Measurements from ENCODE around the gene MRPL49. TPM values are rescaled to one million over a fixed set of nuclear protein-coding genes. Genes with fewer than 3 reads are reported as not detected.

The MRPL49 gene
- total RNA-seq, 1 donor from 2014 or later, result 38.3 TPM

GRCh38 chr11:65156926-65157325 is 34.8 kb downstream of the MRPL49 start:
- DNase-seq (ENCODE audit: low spot score), result no peak
- Histone ChIP-seq H3K36me3 (no peaks in the 10 kb centered on the region), H3F3A (ENCODE audit: low read depth) (no peaks in the 10 kb centered on the region), H3K27ac (no peak overlapping the region), H3K9me3 (ENCODE audit: low read depth) (no peaks in the 10 kb centered on the region), H3K4me3 (no peak overlapping the region), H3K27me3 (no peaks in the 10 kb centered on the region), H3K9ac (no peak overlapping the region), H3K4me2 (no peak overlapping the region), H4K20me1 (ENCODE audit: low read depth) (no peaks in the 10 kb centered on the region), H2AFZ (replicated peaks) (no peak overlapping the region), H3K4me1 (no peaks in the 10 kb centered on the region), H3K79me2 (ENCODE audit: low read depth) (no peaks in the 10 kb centered on the region)
- Mint-ChIP-seq H3K27me3 (ENCODE audit: insufficient read depth, low read depth) (no peaks in the 10 kb centered on the region), H3K9me3 (no peaks in the 10 kb centered on the region), H3K4me3 (no peak overlapping the region), H3K4me1 (no peaks in the 10 kb centered on the region), H3K27ac (no peak overlapping the region), H3K36me3 (no peaks in the 10 kb centered on the region)
- no peak for TF ChIP-seq EZH2phosphoT487 (IDR thresholded peaks at IDR 0.05)
- no peak for TF ChIP-seq EZH2 (IDR thresholded peaks at IDR 0.05)
- TF ChIP-seq CTCF (IDR thresholded peaks at IDR 0.05), result no peak

GRCh38 chr11:65157336-65157735 is 35.2 kb downstream of the MRPL49 start:
- Histone ChIP-seq H3K4me3 (no peak overlapping the region), H3K9me3 (ENCODE audit: low read depth) (no peaks in the 10 kb centered on the region), H3K27ac (no peak overlapping the region), H3K4me1 (no peaks in the 10 kb centered on the region), H3K9ac (no peak overlapping the region), H3K36me3 (no peaks in the 10 kb centered on the region), H3K4me2 (no peak overlapping the region), H3K27me3 (no peaks in the 10 kb centered on the region), H3K79me2 (ENCODE audit: low read depth) (no peaks in the 10 kb centered on the region), H3F3A (ENCODE audit: low read depth) (no peaks in the 10 kb centered on the region), H4K20me1 (ENCODE audit: low read depth) (no peaks in the 10 kb centered on the region), H2AFZ (replicated peaks) (no peak overlapping the region)
- Mint-ChIP-seq H3K4me3 (no peak overlapping the region), H3K4me1 (no peaks in the 10 kb centered on the region), H3K27me3 (ENCODE audit: insufficient read depth, low read depth) (peaks cover under 1% of the 10 kb centered on the region), H3K27ac (no peak overlapping the region), H3K9me3 (no peaks in the 10 kb centered on the region), H3K36me3 (no peaks in the 10 kb centered on the region)
- TF ChIP-seq EZH2 (IDR thresholded peaks at IDR 0.05) (no peak), CTCF (IDR thresholded peaks at IDR 0.05) (no peak)
- no peak for DNase-seq (ENCODE audit: low spot score)

- Histone ChIP-seq H2AFZ (replicated peaks) (no peak overlapping the region), H3F3A (ENCODE audit: low read depth) (no peaks in the 10 kb centered on the region), H3K27ac (no peak overlapping the region), H3K4me2 (no peak overlapping the region), H3K4me1 (no peaks in the 10 kb centered on the region), H3K79me2 (ENCODE audit: low read depth) (no peaks in the 10 kb centered on the region), H3K9ac (no peak overlapping the region), H4K20me1 (ENCODE audit: low read depth) (no peaks in the 10 kb centered on the region), H3K27me3 (no peaks in the 10 kb centered on the region), H3K9me3 (ENCODE audit: low read depth) (no peaks in the 10 kb centered on the region), H3K4me3 (no peak overlapping the region), H3K36me3 (no peaks in the 10 kb centered on the region)
- Mint-ChIP-seq H3K27me3 (ENCODE audit: insufficient read depth, low read depth) (peaks cover 3% of the 10 kb centered on the region), H3K27ac (no peak overlapping the region), H3K4me3 (no peak overlapping the region), H3K36me3 (no peaks in the 10 kb centered on the region), H3K9me3 (no peaks in the 10 kb centered on the region), H3K4me1 (no peaks in the 10 kb centered on the region)
- TF ChIP-seq EZH2phosphoT487 (IDR thresholded peaks at IDR 0.05), result no peak
- no peak for TF ChIP-seq EZH2 (IDR thresholded peaks at IDR 0.05)
- no peak for TF ChIP-seq CTCF (IDR thresholded peaks at IDR 0.05)
- DNase-seq (ENCODE audit: low spot score), result no peak
Measured at GRCh38 chr11:65159012-65159411, 36.9 kb downstream of the MRPL49 start.

- no peaks in the 10 kb centered on the region for H3K36me3 ChIP-seq
Measured at GRCh38 chr11:65160643-65161042, 38.5 kb downstream of the MRPL49 start.

More at GRCh38 chr11:65160643-65161042, 38.5 kb downstream of the MRPL49 start:
- Histone ChIP-seq H3K9ac (no peak overlapping the region), H3K9me3 (ENCODE audit: low read depth) (no peaks in the 10 kb centered on the region), H3K27me3 (no peaks in the 10 kb centered on the region), H3K4me2 (no peak overlapping the region), H3K27ac (no peak overlapping the region), H3K4me3 (no peak overlapping the region), H3K79me2 (ENCODE audit: low read depth) (no peaks in the 10 kb centered on the region), H4K20me1 (ENCODE audit: low read depth) (no peaks in the 10 kb centered on the region), H3K4me1 (no peaks in the 10 kb centered on the region), H2AFZ (replicated peaks) (no peak overlapping the region), H3F3A (ENCODE audit: low read depth) (no peaks in the 10 kb centered on the region)
- Mint-ChIP-seq H3K36me3 (no peaks in the 10 kb centered on the region), H3K4me1 (no peaks in the 10 kb centered on the region), H3K27ac (no peak overlapping the region), H3K27me3 (ENCODE audit: insufficient read depth, low read depth) (peaks cover 3% of the 10 kb centered on the region), H3K9me3 (no peaks in the 10 kb centered on the region), H3K4me3 (no peak overlapping the region)
- TF ChIP-seq EZH2 (IDR thresholded peaks at IDR 0.05) (no peak), EZH2phosphoT487 (IDR thresholded peaks at IDR 0.05) (no peak), CTCF (IDR thresholded peaks at IDR 0.05) (no peak)
- DNase-seq (ENCODE audit: low spot score), result no peak
